SK-N-SH (cell line): Measurements from ENCODE around the gene NDUFAF8. TPM values are rescaled to one million over a fixed set of nuclear protein-coding genes. Genes with fewer than 3 reads are reported as not detected.

Experiments
- CTCF ChIA-PET: fragments of 300-600, 350-600 bp; formaldehyde crosslinking; extraction: SDS; loops from one replicate; lab custom pipeline; 2021; lab: Yijun Ruan, JAX
- POLR2A ChIA-PET: fragments of 350-600 bp; sonication (Branson Sonifier 250); formaldehyde crosslinking; extraction: SDS; loops from one replicate; lab custom pipeline; 2020; ENCODE audit warnings: antibody characterized with exemption, inconsistent platforms; lab: Yijun Ruan, JAX
- DNase-seq: peaks from one replicate; pipeline ENCODE4 v3.0.0; 2012
- H2AFZ ChIP-seq: fragments of 200-600 bp; sonication (generic); 2 replicates; pipeline ENCODE4 v1.8.1; 2016; ENCODE audit warnings: antibody characterized with exemption, mild to moderate bottlenecking, low read depth
- H3F3A ChIP-seq: fragments of 200-600 bp; sonication (generic); replicated peaks from 2 replicates; pipeline ENCODE3; 2016; ENCODE audit warnings: antibody characterized with exemption, mild to moderate bottlenecking; ENCODE audit not compliant: insufficient read depth
- H3K27ac ChIP-seq, 2 experiments: fragments of 200-500 bp in 1 of 2; fragments of 200-600 bp in 1 of 2; sonication (Bioruptor generic) in 1 of 2; sonication (generic), shearing (Covaris generic) in 1 of 2; 2 replicates each; pipeline versions ENCODE4 v1.5.1 to v1.6.1; 2014 to 2016; ENCODE audit warnings: low read depth in 2 of 2, inconsistent platforms in 1 of 2, low read length in 1 of 2, mild to moderate bottlenecking in 1 of 2, mixed read lengths in 1 of 2
- H3K27me3 ChIP-seq: fragments of 200-600 bp; sonication (generic), shearing (Covaris generic); 2 replicates; pipeline ENCODE4 v1.6.1; 2016; ENCODE audit warnings: mixed run types; ENCODE audit not compliant: insufficient read depth
- H3K36me3 ChIP-seq, 2 experiments: fragments of 200-500 bp in 1 of 2; fragments of 200-600 bp in 1 of 2; sonication (Bioruptor generic) in 1 of 2; sonication (generic) in 1 of 2; replicated peaks in 1 of 2; 2 replicates each; pipeline versions ENCODE3 to v1.5.1; 2014 to 2016; ENCODE audit warnings: low read length in 1 of 2, mild to moderate bottlenecking in 1 of 2; ENCODE audit not compliant: insufficient read depth in 2 of 2, control insufficient read depth in 1 of 2
- H3K4me1 ChIP-seq, 2 experiments: fragments of 200-500 bp in 1 of 2; fragments of 200-600 bp in 1 of 2; sonication (Bioruptor generic) in 1 of 2; sonication (generic), shearing (Covaris generic) in 1 of 2; 2 replicates each; pipeline versions ENCODE4 v1.5.1 to v1.6.1; 2014 to 2016; ENCODE audit warnings: low read depth in 1 of 2, low read length in 1 of 2, mixed run types in 1 of 2; ENCODE audit not compliant: insufficient read depth in 2 of 2, control insufficient read depth in 1 of 2
- H3K4me2 ChIP-seq: fragments of 200-600 bp; sonication (generic), shearing (Covaris generic); 2 replicates; pipeline ENCODE4 v1.6.1; 2017; ENCODE audit warnings: mixed run types
- H3K4me3 ChIP-seq, 2 experiments: fragments of 200-500 bp in 1 of 2; fragments of 200-600 bp in 1 of 2; sonication (Bioruptor generic) in 1 of 2; sonication (generic), shearing (Covaris generic) in 1 of 2; 2 replicates each; pipeline versions ENCODE4 v1.5.1 to v1.8.1; 2014 to 2016; ENCODE audit warnings: low read depth in 2 of 2, inconsistent platforms in 1 of 2, low read length in 1 of 2, mild to moderate bottlenecking in 1 of 2, mixed read lengths in 1 of 2, moderate library complexity in 1 of 2
- H3K79me2 ChIP-seq: fragments of 200-600 bp; sonication (generic); 2 replicates; pipeline ENCODE4 v1.8.1; 2017; ENCODE audit warnings: mild to moderate bottlenecking; ENCODE audit not compliant: insufficient read depth
- H3K9ac ChIP-seq: fragments of 200-600 bp; sonication (generic); 2 replicates; pipeline ENCODE4 v1.6.1; 2017; ENCODE audit warnings: mixed run types
- H3K9me2 ChIP-seq: fragments of 200-600 bp; sonication (generic); 2 replicates; pipeline ENCODE4 v1.6.1; 2017; ENCODE audit warnings: mixed run types
- H3K9me3 ChIP-seq: fragments of 200-600 bp; sonication (generic); 2 replicates; pipeline ENCODE4 v1.6.1; 2017; ENCODE audit warnings: mixed run types, mild to moderate bottlenecking, moderate library complexity
- H4K20me1 ChIP-seq: fragments of 200-600 bp; sonication (generic); 2 replicates; pipeline ENCODE4 v1.6.1; 2017; ENCODE audit warnings: mild to moderate bottlenecking, mixed run types; ENCODE audit not compliant: insufficient read depth
- EZH2phosphoT487 ChIP-seq: fragments of 200-600 bp; sonication (generic); IDR thresholded peaks from 2 replicates; pipeline ENCODE4 v1.6.1; 2017; ENCODE audit warnings: low read depth, mixed run types, mild to moderate bottlenecking, antibody characterized with exemption, moderate library complexity, borderline replicate concordance
- FOXM1 ChIP-seq: IDR thresholded peaks from 2 replicates; pipeline ENCODE4 v1.4.0; 2012; ENCODE audit warnings: low read depth, mild to moderate bottlenecking
- GABPA ChIP-seq: IDR thresholded peaks from 2 replicates; pipeline ENCODE4 v1.4.0; 2012; ENCODE audit warnings: low read depth, mild to moderate bottlenecking
- GATA2 ChIP-seq: sonication (generic); formaldehyde crosslinking; IDR thresholded peaks from 2 replicates; pipeline ENCODE4 v1.5.0; 2020; ENCODE audit warnings: mild to moderate bottlenecking, missing genetic modification reagents
- JUND ChIP-seq: IDR thresholded peaks from 2 replicates; pipeline ENCODE4 v1.4.0; 2012
- MEF2A ChIP-seq: IDR thresholded peaks from 2 replicates; pipeline ENCODE4 v1.4.0; 2012; ENCODE audit warnings: low read depth, borderline replicate concordance
- MXI1 ChIP-seq: IDR thresholded peaks from 2 replicates; pipeline ENCODE4 v1.6.1; 2012; ENCODE audit warnings: mild to moderate bottlenecking, low read depth, low read length, improper control_type of control experiment
- NFIC ChIP-seq: IDR thresholded peaks from 2 replicates; pipeline ENCODE4 v1.4.0; 2012; ENCODE audit warnings: borderline replicate concordance
- NRF1 ChIP-seq: IDR thresholded peaks from 2 replicates; pipeline ENCODE4 v1.6.1; 2012; ENCODE audit warnings: low read depth, mild to moderate bottlenecking, low read length
- POLR2AphosphoS5 ChIP-seq: IDR thresholded peaks from 2 replicates; pipeline ENCODE4 v1.6.1; 2012; ENCODE audit warnings: low read depth, low read length
- SMC3 ChIP-seq: IDR thresholded peaks from 2 replicates; pipeline ENCODE4 v1.6.1; 2012; ENCODE audit warnings: low read depth, low read length, improper control_type of control experiment
- TEAD4 ChIP-seq: IDR thresholded peaks from 2 replicates; pipeline ENCODE4 v1.4.0; 2012; ENCODE audit warnings: mild to moderate bottlenecking, borderline replicate concordance; ENCODE audit not compliant: insufficient read depth
- YY1 ChIP-seq: IDR thresholded peaks from 2 replicates; pipeline ENCODE4 v1.4.0; 2012; ENCODE audit warnings: low read depth, mild to moderate bottlenecking
- WGBS: methylation state at CpG from one replicate; pipeline ENCODE4 v1.1.6; 2017; ENCODE audit warnings: low lambda C conversion rate; 5-methylcytosine and 5-hydroxymethylcytosine counted together
- polyA plus RNA-seq, 3 experiments: library from polyadenylated mRNA; depleted of rRNA; stranded (reverse); fragments of >200 nt; gene quantifications; 2 replicates each; pipeline ENCODE4 v1.2.3, GENCODE V29; 2012
- TF ChIP-seq, protein P1 (sequence below): fragments of 150-350 bp; IDR thresholded peaks from 2 replicates; pipeline ENCODE4 v1.6.1; 2016; ENCODE audit warnings: mild to moderate bottlenecking, low read depth, low read length
- TF ChIP-seq, protein P2 (sequence below): IDR thresholded peaks from 2 replicates; pipeline ENCODE4 v1.4.0; 2012; ENCODE audit warnings: low read depth, borderline replicate concordance
- TF ChIP-seq, protein P3 (sequence below): IDR thresholded peaks from 2 replicates; pipeline ENCODE4; 2012
- TF ChIP-seq, protein P4 (sequence below): fragments of 200-600 bp; sonication (generic); IDR thresholded peaks from 2 replicates; pipeline ENCODE4 v1.6.1; 2017; ENCODE audit warnings: antibody characterized with exemption, mild to moderate bottlenecking, moderate library complexity
- TF ChIP-seq, protein P5 (sequence below): IDR thresholded peaks from 2 replicates; pipeline ENCODE4 v1.4.0; 2012; ENCODE audit warnings: low read depth, borderline replicate concordance

NDUFAF8 gene
- polyA plus RNA-seq, 1 of the 3 experiments (the other 2 are of a cell fraction), result 229 TPM

DNA sequence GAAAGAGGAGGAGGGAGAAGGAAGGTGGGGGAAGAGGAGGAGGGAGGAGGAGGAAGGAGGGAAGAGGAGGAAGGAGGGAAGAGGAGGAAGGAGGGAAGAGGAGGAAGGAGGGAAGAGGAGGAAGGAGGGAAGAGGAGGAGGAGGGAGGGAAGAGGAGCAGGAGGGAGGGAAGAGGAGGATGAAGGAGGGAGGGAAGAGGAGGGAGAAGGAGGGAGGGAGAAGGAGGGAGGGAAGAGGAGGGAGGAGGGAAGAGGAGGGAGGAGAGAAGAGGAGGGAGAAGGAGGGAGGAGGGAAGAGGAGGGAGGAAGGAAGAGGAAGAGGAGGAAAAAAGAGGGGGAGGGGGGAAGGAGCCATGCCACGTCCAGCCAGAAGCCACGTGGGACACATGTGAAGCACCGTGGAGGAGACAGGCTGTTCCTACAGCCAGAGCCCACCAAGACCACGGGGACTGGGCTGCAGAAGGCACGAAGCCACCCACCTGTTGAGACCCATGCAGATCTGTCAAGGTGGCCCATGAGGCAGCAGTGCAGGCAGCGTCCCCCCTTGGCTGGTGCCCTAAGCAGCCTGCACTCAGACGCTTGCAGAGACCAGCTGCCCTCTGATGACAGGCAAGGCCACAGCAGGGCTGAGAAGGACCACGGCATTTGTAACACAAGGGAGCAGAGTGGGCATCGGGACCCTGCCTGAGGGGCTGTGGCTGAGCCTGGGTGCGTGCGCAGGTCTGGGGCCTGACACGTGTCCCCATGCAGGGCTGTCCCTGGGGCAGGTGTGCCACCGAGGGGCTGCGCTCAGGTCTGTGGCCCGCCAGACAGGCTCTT is 10.3 kb downstream of the NDUFAF8 start:
- Histone ChIP-seq H3K4me1 (peaks cover 0 to 42% of the 10 kb centered on the region in 2 experiments; a peak in 1 of 4 replicates), H3K27ac (no peak overlapping the region; a peak in 1 of 4 replicates), H3K79me2 (peaks cover 13% of the 10 kb centered on the region; the same call in 1 of the 2 replicates), H3F3A (no peaks in the 10 kb centered on the region), H3K9me3 (no peaks in the 10 kb centered on the region), H3K27me3 (no peaks in the 10 kb centered on the region), H3K9me2 (no peaks in the 10 kb centered on the region), H3K4me3 (no peak overlapping the region), H3K36me3 (peaks cover 30 to 58% of the 10 kb centered on the region in 2 experiments), H3K4me2 (no peak overlapping the region), H2AFZ (no peak overlapping the region), H4K20me1 (peaks cover 6% of the 10 kb centered on the region; the same call in 1 of the 2 replicates), H3K9ac (no peak overlapping the region)
- POLR2A ChIA-PET, result no interaction called here
- no peak for DNase-seq
- CTCF ChIA-PET, result interaction anchor here (0.6 to 11.3 kb wide), 4 partner anchors 7 to 232 kb away, joined by 3 to 140 read pairs (median 4); no protein-coding TSS in a partner anchor
- TF ChIP-seq, protein P1, sequence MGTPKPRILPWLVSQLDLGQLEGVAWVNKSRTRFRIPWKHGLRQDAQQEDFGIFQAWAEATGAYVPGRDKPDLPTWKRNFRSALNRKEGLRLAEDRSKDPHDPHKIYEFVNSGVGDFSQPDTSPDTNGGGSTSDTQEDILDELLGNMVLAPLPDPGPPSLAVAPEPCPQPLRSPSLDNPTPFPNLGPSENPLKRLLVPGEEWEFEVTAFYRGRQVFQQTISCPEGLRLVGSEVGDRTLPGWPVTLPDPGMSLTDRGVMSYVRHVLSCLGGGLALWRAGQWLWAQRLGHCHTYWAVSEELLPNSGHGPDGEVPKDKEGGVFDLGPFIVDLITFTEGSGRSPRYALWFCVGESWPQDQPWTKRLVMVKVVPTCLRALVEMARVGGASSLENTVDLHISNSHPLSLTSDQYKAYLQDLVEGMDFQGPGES, result no peak
- no peak for TF ChIP-seq POLR2AphosphoS5
- TF ChIP-seq, protein P2, sequence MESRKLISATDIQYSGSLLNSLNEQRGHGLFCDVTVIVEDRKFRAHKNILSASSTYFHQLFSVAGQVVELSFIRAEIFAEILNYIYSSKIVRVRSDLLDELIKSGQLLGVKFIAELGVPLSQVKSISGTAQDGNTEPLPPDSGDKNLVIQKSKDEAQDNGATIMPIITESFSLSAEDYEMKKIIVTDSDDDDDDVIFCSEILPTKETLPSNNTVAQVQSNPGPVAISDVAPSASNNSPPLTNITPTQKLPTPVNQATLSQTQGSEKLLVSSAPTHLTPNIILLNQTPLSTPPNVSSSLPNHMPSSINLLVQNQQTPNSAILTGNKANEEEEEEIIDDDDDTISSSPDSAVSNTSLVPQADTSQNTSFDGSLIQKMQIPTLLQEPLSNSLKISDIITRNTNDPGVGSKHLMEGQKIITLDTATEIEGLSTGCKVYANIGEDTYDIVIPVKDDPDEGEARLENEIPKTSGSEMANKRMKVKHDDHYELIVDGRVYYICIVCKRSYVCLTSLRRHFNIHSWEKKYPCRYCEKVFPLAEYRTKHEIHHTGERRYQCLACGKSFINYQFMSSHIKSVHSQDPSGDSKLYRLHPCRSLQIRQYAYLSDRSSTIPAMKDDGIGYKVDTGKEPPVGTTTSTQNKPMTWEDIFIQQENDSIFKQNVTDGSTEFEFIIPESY, result no peak
- no peak for TF ChIP-seq MEF2A
- no peak for TF ChIP-seq MXI1
- TF ChIP-seq TEAD4, result no peak
- TF ChIP-seq GATA2 (CRISPR knock-in tag), result no peak
- no peak for TF ChIP-seq SMC3
- no peak for TF ChIP-seq FOXM1
- TF ChIP-seq NRF1, result no peak
- no peak for TF ChIP-seq GABPA
- TF ChIP-seq, protein P3, sequence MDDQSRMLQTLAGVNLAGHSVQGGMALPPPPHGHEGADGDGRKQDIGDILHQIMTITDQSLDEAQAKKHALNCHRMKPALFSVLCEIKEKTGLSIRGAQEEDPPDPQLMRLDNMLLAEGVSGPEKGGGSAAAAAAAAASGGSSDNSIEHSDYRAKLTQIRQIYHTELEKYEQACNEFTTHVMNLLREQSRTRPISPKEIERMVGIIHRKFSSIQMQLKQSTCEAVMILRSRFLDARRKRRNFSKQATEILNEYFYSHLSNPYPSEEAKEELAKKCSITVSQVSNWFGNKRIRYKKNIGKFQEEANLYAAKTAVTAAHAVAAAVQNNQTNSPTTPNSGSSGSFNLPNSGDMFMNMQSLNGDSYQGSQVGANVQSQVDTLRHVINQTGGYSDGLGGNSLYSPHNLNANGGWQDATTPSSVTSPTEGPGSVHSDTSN, result no peak
- no peak for TF ChIP-seq NFIC
- TF ChIP-seq, protein P4, sequence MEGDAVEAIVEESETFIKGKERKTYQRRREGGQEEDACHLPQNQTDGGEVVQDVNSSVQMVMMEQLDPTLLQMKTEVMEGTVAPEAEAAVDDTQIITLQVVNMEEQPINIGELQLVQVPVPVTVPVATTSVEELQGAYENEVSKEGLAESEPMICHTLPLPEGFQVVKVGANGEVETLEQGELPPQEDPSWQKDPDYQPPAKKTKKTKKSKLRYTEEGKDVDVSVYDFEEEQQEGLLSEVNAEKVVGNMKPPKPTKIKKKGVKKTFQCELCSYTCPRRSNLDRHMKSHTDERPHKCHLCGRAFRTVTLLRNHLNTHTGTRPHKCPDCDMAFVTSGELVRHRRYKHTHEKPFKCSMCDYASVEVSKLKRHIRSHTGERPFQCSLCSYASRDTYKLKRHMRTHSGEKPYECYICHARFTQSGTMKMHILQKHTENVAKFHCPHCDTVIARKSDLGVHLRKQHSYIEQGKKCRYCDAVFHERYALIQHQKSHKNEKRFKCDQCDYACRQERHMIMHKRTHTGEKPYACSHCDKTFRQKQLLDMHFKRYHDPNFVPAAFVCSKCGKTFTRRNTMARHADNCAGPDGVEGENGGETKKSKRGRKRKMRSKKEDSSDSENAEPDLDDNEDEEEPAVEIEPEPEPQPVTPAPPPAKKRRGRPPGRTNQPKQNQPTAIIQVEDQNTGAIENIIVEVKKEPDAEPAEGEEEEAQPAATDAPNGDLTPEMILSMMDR, result no peak
- TF ChIP-seq, protein P5, sequence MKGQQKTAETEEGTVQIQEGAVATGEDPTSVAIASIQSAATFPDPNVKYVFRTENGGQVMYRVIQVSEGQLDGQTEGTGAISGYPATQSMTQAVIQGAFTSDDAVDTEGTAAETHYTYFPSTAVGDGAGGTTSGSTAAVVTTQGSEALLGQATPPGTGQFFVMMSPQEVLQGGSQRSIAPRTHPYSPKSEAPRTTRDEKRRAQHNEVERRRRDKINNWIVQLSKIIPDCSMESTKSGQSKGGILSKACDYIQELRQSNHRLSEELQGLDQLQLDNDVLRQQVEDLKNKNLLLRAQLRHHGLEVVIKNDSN, result no peak
- TF ChIP-seq JUND, result no peak
- TF ChIP-seq YY1, result no peak
- no peak for TF ChIP-seq EZH2phosphoT487
- whole genome bisulfite sequencing, result 94% methylated on average over 14 of the region's 15 CpGs
